ENCODE data around the gene FLYWCH2.
"Not testable (repeated sequence)": the region's sequence is repeated elsewhere in the genome, so short reads cannot be mapped to it uniquely, and the experiment has no call there.

FLYWCH2 gene

DNA sequence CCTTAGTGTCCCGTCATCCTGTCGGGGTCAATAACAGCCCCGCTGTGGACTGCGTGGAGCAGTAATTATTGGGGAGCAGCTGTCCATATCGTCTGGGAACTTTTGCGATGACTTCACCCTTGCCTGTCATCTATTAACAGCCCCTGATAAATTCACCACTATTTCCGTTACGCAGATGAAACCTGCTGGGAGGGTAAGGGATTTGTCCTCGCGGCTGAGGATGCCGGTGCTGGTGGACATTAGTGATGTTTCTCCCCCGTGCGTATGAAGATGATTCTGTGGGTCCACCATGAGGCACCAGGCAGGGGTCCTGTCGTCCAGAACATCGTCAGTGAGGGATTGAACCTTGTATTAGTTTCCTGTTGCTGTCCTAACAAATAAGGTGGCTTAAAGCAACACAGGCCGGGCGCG lies 1.0 kb downstream of the FLYWCH2 start:
- no peak for DNase-seq

- DNase-seq: no peak
Measured at GRCh38 chr16:2894231-2894630, 11.2 kb downstream of the FLYWCH2 start.

GRCh38 chr16:2895813-2896212 lies 12.8 kb downstream of the FLYWCH2 start:
- no peak for DNase-seq

DNA sequence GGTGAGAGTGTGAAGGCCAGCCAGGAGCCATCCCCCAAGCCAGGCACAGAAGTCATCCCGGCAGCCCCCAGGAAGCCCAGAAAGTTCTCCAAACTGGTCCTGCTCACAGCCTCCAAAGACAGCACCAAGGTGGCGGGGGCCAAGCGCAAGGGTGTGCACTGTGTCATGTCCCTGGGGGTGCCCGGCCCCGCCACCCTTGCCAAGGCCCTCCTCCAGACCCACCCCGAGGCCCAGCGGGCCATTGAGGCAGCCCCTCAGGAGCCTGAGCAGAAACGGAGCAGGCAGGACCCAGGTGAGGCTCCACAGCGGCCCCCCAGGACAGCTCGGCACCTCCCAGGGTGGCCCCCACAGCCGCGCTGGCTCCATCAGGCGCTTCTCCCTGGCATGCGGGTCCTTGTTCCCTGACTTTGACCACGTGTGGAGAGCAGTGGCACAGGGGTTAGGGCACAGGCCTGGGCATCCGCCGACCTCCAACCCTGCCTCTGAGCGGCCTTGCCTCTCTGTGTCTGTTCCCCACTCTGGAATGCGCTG lies 13.5 kb downstream of the FLYWCH2 start:
- no peak for DNase-seq

DNA sequence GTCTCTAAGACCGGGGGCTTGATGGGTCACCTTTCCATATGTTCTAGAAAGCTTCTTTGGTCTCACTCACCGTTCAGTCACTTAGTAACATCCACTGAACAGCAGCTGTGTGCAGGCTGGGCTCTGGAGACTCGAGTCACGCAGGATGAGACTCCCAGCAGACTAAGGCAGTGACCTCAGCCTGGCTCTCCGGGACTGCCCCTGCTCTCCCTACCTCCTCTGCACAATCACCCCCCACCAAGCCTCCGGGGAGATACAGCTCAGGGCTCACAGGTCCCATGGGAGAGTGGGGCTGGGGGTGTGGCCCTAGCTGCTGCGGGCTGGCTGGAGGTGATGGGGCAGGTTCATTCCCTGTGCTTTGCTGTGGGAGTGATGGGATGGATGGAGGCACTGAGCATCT lies 14.1 kb downstream of the FLYWCH2 start:
- no peak for DNase-seq

DNA sequence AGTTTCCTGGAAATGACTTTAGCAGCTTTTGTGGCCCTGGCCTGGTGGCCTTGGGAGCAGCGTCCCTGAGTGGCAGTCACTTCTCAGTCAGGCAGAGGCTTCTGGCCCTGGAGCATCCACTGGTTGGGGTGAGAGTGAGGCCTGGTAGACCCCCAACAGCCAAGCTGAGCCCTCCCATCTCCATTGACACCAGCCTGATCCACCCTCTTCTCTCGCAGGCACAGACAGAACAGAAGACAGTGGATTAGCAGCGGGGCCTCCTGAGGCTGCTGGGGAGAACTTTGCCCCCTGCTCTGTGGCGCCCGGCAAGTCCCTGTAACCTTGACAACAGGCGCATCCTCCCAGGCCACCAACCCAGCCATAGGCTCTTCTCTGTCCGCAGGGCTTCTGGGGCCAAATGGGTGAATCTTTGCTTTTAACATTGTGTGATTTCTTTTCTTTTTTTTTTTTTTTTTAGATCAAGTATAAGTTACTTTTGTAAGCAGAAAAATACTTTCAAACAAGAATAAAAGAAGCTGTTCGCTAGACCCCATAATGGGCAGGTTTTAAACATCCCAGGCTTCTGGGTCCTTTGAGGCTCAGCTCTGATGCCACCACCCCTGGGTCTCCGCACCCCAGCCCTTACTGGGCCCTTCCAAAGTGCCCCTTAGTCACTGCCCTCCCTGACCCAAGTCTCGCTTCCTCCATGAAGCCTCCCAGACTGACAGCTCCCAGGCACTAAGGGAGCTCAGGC lies 16.0 kb downstream of the FLYWCH2 start:
- DNase-seq: no peak

GRCh38 chr16:2899564-2900072 lies 16.6 kb downstream of the FLYWCH2 start:
- DNase-seq: no peak

GRCh38 chr16:2900526-2901075 lies 17.6 kb downstream of the FLYWCH2 start:
- no peak for DNase-seq

- no peak for DNase-seq
Measured at GRCh38 chr16:2902337-2903130, 19.5 kb downstream of the FLYWCH2 start.

- peak; percentile 44 for DNase-seq
Measured at GRCh38 chr16:2904100-2904921, 21.3 kb downstream of the FLYWCH2 start.

DNA sequence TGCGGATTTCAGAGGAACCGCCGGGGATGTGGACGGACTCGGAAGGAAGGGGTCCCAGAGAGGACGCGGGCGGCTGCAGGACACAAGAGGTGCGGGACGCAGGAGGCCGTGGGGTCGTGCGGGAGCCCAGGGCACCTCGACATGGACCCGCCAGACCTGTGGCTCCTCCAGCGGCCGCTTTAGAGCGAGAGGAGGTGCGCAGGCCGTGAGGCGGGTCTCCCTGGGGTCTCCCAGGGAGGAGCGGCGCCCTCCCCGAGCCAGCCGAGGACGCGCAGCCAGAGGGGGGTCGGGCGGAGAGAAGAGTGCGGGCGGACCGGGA lies 21.9 kb downstream of the FLYWCH2 start:
- DNase-seq: no peak

DNA sequence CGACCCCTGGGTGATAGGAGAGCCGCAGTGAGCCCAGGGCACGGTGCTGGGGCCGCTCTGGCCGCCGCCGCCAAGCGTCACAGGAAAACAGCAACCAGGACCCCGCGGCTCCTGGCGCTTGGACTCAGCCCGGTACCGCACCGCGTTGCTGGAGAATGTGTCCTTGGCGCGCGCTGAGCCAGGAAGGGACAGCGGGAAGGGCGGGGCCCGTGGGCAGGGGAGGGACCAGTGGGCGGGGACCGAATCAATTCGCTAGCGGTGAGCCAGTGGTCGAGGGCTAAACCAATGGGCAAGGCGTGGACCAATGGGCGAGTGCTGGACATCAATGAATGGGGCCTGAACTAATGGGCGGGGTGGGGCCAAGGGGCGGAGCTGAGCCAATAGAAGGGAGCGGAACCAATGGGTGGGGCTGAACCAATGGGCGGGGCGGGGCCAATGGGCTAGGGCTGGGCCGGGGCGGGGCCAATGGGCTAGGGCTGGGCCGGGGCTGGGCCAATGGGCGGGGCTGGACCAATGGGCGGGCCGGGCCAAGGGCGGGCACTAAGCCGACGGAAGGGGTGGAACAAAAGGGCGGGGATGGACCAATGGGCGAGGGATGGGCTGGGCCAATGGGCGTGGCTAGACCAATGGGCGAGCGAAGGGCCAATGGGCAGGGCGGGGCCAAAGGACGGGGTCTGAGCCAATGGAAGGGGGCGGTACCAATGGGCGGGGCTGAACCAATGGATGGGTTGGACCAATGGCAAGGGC lies 22.4 kb downstream of the FLYWCH2 start:
- peak; percentile 90 for DNase-seq

DNA sequence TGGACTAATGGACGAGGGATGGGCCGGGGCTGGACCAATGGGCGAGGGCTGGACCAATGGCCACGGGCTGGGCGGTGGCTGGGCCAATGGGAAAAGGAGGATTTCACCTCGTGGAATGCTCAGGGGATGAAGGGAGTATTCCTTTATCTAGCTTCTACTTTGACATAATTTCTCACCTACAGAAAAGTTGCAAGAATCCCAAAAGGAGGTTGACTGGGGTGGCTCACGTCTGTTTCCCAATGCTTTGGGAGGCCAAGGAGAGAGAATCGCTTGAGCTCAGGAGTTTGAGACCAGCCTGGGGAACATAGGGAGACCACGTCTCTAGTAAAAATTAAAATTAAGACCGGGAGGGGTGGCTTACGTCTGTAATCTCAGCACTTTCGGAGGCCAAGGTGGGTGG lies 23.0 kb downstream of the FLYWCH2 start:
- DNase-seq: no peak

GRCh38 chr16:2907084-2907753 lies 24.2 kb downstream of the FLYWCH2 start:
- DNase-seq: not testable (repeated sequence)

DNA sequence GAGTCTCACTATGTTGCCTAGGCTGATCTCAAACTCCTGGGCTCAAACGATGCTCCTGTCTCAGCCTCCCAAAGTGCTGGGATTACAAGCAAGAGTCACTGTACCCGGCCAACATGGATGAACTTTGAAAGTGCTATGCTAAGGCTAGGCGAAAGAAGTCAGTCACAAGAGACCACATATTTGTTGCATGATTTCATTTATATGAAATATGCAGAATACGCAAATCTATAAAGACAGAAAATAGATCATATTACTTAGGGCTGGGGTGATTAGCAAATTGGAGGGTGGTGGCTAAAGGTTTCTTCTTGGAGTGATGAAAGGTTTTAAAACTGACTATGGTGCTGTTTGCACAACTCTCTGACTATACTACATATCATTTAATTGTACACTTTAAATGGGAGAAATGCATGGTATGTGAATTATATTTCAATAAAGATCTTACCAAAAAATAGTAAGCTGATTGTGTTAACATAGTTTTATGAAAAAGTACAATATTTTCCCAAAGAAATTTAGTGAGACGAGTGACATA lies 27.5 kb downstream of the FLYWCH2 start:
- no peak for DNase-seq

GRCh38 chr16:2911638-2912329 lies 28.8 kb downstream of the FLYWCH2 start, which contains the start of gene FLYWCH1:
Gene FLYWCH1, plus strand, starts transcription at chr16:2911931. Its CDS starts 17,755 bp downstream, at chr16:2929686.
- peak; percentile 86 for DNase-seq

- no peak for DNase-seq
Measured at GRCh38 chr16:2912330-2913199, 29.6 kb downstream of the FLYWCH2 start.

DNA sequence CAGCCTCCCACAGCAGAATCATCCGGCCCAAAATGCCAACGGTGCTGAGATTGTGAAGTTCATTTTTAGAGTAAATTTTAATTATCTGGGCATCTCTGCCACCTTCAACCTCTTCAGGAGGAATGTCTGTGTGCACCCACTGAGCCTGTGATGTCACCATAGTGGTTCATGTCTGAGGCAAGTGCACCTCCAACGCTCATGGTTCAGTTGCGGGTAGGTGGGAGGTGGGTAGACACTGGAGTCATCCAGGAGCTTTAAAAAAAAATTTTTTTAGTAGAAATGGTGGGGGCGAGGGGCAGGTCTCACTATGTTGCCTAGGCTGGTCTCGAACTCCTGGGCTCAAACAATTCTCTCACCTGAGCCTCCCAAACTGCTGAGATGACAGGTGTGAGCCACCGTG lies 30.6 kb downstream of the FLYWCH2 start:
- DNase-seq: no peak

- DNase-seq: no peak
Measured at GRCh38 chr16:2914233-2914632, 31.2 kb downstream of the FLYWCH2 start.
